Epithelial cell of esophagus (primary cell): Measurements from ENCODE around the gene SERPINF2.
"Not testable (repeated sequence)": the region's sequence is repeated elsewhere in the genome, so short reads cannot be mapped to it uniquely, and the experiment has no call there.

Experiments used
- DNase-seq: peaks from one replicate; pipeline ENCODE4 v3.0.0; 2010; ENCODE audit warnings: low read depth
- H3K4me3 ChIP-seq: 2 replicates; pipeline ENCODE4 v1.5.1; 2011; ENCODE audit warnings: mild to moderate bottlenecking, low read length, control low read depth
- CTCF ChIP-seq: IDR thresholded peaks from 2 replicates; pipeline ENCODE4 v1.5.1; 2011; ENCODE audit warnings: low read depth, mild to moderate bottlenecking, low read length, control low read depth, inconsistent platforms; ENCODE audit not compliant: insufficient read depth; ENCODE audit errors: missing control alignments

Gene SERPINF2

GRCh38 chr17:1716912-1717695 is 25.6 kb upstream of the SERPINF2 start:
- peak overlapping the region; percentile 92 for H3K4me3 ChIP-seq
- peak; percentile 99 for DNase-seq
- TF ChIP-seq CTCF, result no peak

- TF ChIP-seq CTCF, result no peak
- H3K4me3 ChIP-seq, result no peak overlapping the region
- DNase-seq, result no peak
Observed at GRCh38 chr17:1718362-1719165, 24.1 kb upstream of the SERPINF2 start.

GRCh38 chr17:1720856-1721386 is 21.8 kb upstream of the SERPINF2 start:
- no peak overlapping the region for H3K4me3 ChIP-seq
- TF ChIP-seq CTCF, result peak; percentile 99
- DNase-seq, result peak; percentile 71

DNA sequence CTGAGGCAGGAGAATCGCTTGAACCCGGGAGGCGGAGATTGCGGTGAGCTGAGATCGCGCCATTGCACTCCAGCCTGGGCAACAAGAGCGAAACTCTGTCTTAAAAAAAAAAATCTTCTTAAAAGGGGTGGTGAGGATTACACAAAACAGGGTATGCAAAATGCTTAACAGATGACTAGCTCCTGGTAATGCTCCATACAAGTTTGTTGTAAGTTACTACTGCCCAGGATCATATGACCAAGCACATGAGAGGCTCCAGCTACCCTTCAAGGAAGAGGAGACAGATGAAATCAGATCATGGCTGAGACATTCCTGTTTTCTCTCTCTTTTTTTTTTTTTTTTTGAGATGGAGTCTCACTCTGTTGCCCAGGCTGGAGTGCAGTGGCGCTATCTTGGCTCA is 20.6 kb upstream of the SERPINF2 start:
- not testable (repeated sequence) for H3K4me3 ChIP-seq
- DNase-seq, result peak; percentile 35

DNA sequence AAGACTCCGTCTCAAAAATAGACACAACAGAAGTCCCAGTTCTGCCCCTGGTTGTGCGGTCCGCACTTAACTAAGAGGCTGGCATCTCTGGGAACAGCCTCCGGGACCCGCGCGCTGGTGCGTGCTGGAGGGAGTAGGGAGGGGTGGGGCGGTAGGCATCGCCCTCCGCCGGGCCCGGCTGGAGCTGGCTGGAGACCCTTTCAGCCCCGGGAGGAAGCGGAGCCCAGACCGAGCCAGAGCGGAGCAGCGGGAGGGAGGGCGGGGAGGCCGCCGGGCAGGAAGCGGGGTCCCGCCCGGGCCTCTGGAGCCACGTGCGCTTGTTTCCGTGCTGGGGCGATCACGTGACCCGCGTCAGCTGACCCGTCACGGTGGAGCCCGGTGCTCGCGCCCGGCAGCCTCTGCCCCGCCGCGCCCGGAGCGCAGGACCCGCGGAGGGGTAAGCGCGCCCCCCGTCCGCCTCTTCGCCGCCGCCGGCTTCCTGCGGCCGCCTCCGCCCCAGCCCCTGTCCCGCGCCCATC is 18.3 kb upstream of the SERPINF2 start, which contains the start of gene WDR81:
WDR81 (plus strand) TSS at position 354 of the 518 bp plus-strand sequence. CDS start 256 bp downstream, outside the sequence.
- H3K4me3 ChIP-seq, result peak within 1 kb of the TSS; percentile 60
- no peak for TF ChIP-seq CTCF
- peak; percentile 79 for DNase-seq

DNA sequence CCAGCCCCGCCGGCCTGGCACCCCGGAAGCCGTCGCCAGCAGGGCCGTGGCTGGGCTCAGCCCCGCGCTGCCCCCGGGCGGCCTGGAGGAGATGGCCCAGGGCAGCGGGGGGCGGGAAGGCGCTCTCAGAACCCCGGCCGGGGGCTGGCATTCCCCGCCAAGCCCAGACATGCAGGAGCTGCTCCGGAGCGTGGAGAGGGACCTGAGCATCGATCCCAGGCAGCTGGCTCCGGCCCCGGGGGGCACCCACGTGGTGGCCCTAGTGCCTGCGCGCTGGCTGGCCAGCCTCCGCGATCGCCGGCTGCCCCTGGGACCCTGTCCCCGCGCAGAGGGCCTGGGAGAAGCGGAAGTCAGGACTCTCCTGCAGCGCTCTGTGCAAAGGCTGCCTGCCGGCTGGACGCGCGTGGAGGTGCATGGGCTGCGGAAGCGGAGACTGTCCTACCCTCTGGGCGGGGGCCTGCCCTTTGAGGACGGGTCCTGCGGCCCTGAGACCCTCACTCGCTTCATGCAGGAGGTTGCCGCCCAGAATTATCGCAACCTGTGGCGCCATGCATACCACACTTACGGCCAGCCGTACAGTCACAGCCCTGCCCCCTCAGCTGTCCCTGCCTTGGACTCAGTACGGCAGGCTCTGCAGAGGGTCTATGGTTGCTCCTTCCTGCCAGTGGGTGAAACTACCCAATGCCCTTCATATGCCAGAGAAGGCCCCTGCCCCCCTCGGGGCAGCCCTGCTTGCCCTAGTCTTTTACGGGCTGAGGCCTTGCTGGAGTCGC is 17.6 kb upstream of the SERPINF2 start:
- no peak for TF ChIP-seq CTCF
- no peak for DNase-seq
- peak overlapping the region; percentile 60 for H3K4me3 ChIP-seq
